Measurements from ENCODE around the gene RNF4. TPM values are rescaled to one million over a fixed set of nuclear protein-coding genes. Genes with fewer than 3 reads are reported as not detected.
"Not testable (repeated sequence)": the region's sequence is repeated elsewhere in the genome, so short reads cannot be mapped to it uniquely, and the experiment has no call there.

RNF4 gene
- total RNA-seq, 2 donors from 2014 or later, result 112 to 136 TPM

DNA sequence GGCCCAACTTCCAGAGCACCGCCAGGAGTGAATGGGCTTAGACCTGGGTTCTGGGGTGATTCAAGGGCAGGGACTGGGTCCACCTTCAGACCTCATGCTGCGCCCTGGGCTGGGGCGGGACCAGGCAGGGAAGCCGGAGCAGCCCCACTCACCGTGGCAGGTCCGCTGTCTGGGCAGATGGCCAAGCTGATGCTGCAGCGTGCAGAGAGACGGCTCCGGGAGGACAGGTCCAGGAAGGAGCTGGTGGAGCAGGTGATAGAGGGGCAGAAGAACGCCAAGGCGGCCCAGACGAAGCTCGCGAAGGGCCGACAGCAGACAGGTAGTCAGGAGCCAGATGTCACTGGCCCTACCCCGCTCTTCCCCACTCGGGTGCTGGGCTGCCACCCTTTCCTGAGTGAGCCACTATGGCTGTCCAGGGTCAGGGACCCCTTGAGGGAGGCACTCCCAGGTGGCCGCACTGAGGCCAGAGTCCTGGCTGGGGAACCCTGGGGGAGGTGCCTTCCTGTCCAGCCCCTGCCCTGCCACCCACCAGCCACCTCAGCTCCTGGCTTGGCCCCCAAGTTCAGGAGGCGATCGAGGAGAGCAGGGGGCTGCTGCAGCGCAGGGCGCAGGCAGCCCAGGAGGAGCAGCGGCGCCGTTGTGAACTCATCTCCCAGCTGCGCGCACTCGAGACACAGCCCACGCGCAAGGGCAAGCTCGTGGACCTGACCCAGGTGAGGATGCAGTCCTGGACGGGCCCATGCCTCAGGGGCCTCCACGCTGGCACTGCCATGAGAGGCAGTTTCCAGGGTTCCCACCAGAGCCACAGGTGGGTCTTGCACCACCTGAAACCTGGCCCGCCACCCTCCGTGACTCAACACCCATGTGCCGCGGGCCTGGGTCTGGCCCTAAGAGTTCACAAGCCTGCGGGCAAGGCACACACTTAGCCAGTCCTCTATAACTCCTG lies 10.1 kb upstream of the RNF4 start:
- H3K27me3 Mint-ChIP-seq, result peaks cover 6 to 8% of the 10 kb centered on the region in 2 donors
- DNase-seq (ENCODE audit: low spot score), result no peak

DNA sequence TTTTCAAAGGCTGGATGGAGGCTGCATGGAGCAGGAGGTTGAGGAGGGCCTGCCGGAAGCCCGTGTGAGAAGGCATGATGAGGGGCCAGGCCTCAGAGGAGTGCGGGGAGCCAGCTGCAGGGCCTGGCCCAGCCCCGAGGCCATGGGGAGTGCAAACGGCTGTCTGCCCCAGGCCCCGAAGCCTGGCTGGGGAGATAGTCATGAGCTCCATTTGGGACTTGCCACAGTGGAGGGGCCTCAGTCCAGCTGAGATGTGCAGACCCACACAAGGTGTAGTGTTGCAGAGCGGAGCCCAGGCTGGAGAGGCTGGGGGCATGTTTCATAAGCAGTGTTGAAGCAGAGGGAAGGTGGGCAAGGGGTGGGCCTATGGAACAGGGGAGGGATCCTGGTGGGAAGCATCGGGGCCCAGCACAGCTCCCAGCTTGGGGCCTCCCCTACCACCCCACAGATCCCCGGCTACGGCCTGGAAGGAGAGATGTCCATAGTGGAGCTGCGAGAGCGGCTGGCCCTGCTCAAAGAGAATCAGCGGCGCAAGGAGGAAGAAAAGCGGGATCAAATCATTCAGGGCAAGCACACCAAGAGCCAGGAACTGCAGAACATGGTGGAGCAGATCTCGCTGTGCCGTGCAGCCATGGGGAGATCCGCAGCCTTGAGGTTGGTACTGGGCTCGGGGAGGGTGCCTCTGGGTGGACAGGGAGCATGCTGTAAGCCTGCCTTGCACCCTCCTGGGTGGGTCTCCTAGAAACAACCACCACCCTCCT lies 9.1 kb upstream of the RNF4 start:
- H3K4me1 Mint-ChIP-seq (ENCODE audit: low read depth in 2 of 2), result peaks cover 11 to 13% of the 10 kb centered on the region in 2 donors
- peaks cover 6 to 8% of the 10 kb centered on the region in 2 donors for H3K27me3 Mint-ChIP-seq
- H3K27ac Mint-ChIP-seq, result no peak overlapping the region
- H3K4me3 Mint-ChIP-seq, result no peak overlapping the region
- ATAC-seq, result no peak
- H3K9me3 Mint-ChIP-seq, result no peaks in the 10 kb centered on the region
- H3K36me3 Mint-ChIP-seq, result no peaks in the 10 kb centered on the region
- no peak for DNase-seq (ENCODE audit: low spot score)

More for the DNA sequence above, 10.1 kb upstream of the RNF4 start:
- H3K9me3 Mint-ChIP-seq, result no peaks in the 10 kb centered on the region
- peaks cover 11 to 13% of the 10 kb centered on the region in 2 donors for H3K4me1 Mint-ChIP-seq (ENCODE audit: low read depth in 2 of 2)
- no peak overlapping the region for H3K4me3 Mint-ChIP-seq
- no peak overlapping the region for H3K27ac Mint-ChIP-seq
- H3K36me3 Mint-ChIP-seq, result no peaks in the 10 kb centered on the region
- ATAC-seq, result no peak

DNA sequence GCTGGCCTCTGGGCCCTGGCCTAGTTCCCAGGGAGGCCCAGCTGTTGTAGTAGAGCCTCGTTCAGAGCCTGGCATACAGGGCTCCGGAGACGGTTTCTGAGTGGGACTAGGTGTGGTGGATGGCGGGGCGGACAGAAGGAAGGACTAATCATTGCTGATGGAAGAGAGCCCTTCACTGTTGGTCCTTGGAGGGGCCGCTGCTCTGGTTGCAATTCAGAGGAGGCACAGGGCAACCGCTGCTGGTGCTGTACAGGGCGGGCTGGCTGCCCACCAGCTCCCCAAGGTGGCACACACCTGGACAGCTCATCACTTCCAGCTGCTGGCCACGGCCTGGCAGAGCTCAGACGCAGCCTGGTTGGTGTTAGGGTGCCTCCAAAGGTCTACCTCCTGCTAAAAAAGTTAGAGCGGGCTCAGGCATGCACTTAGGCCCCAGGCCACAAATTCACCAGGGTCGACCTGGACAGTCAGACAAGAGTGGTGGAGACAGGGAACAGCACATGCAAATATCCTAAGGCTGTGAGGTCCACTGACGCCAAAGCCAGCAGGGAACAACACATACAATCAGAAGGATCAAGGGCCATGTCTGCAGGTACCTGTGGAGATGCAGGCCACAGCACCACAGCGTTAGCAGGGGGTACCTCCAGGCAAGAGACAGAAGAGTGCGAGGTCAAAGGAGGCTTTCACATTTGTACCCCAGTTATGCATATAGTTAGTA lies 7.5 kb upstream of the RNF4 start:
- DNase-seq (ENCODE audit: low spot score) (no peak), ATAC-seq (no peak)
- H3K9me3 Mint-ChIP-seq, result no peaks in the 10 kb centered on the region
- H3K36me3 Mint-ChIP-seq, result no peaks in the 10 kb centered on the region
- H3K27me3 Mint-ChIP-seq, result peaks cover 6 to 8% of the 10 kb centered on the region in 2 donors
- peak overlapping the region; percentile 70 for H3K4me3 Mint-ChIP-seq
- no peak overlapping the region for H3K27ac Mint-ChIP-seq
- peaks cover 11 to 13% of the 10 kb centered on the region in 2 donors for H3K4me1 Mint-ChIP-seq (ENCODE audit: low read depth in 2 of 2)

DNA sequence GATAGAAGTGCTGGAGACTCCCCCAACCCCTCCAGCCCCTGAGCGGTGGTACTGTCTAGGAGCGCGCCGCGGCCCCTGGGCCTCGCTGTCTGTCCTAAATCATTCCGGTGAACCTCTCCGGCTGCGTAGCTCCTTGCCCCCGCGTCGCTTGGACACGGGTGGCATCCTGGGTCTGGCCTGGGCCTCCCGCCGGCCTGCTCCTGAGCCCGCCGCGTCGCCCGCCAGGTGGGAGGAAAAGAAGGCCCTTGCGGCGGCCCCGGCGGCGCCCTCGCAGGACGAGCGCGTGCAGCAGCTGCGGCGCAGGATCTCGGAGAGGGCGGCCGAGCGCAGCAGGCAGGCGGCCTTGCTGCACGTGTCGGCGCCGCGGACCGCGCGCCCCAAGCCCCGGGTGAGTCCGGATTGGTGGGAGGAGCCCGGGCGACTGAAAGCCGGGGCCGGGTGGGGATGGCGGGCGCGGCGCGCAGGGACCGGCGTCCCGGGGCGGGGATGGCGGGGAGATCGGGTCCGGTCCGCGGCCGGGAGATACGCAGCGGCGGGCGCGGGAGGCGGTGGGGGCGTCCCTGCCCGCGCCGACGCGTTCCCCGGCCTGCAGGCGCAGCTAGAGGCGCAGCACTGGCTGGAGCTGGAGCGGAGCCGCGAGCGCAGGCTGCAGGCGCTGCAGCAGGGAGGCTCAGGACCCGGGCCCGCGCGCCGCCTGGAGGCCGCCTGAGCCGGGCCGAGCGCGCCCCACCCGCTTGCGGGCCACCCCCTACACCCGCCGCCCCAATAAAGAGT lies 6.5 kb upstream of the RNF4 start:
- H3K4me3 Mint-ChIP-seq, result peak overlapping the region; percentile 70
- no peaks in the 10 kb centered on the region for H3K9me3 Mint-ChIP-seq
- no peak overlapping the region for H3K27ac Mint-ChIP-seq
- DNase-seq (ENCODE audit: low spot score) (peak; percentile 73), ATAC-seq (peak; percentile 93 to 94)
- H3K4me1 Mint-ChIP-seq (ENCODE audit: low read depth in 2 of 2), result peaks cover 11 to 13% of the 10 kb centered on the region in 2 donors
- no peaks in the 10 kb centered on the region for H3K36me3 Mint-ChIP-seq
- peaks cover 6 to 8% of the 10 kb centered on the region in 2 donors for H3K27me3 Mint-ChIP-seq

DNA sequence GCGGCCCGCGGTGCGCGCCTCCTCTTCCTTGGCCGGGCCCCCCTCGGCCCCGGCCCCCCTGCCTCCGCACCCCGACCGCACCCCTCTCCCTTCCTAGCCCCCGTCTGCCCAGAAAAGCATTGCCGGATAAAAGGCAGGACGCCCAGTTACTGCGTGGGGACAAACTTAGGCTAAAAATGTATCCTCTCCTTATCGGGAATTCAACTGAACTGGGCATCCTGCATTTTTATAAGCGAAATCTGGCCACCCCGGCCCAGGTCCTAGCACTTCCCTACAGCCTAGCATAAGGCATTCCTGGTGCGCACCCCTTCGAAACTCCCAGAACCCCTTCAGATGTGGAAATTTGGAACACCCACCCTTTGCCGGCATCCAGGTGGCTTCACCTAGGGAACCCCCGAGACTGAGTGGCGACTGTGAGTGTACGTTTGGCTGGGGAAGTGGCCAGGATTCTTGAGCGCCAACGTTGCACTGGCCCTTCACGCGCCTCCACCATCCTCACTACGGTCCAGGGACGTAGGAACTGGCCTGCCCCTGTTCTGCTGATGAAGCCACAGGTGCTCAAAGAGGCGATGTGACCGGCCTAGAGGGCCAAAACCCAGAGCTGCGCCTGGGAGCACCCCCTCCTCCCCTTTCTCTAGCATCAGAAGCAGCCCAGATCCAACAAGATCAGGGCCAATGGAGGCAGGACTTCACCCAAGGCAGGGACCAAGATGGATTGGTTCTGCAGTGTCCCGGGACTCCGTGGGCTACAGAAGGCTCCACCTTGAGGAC lies 5.7 kb upstream of the RNF4 start:
- Mint-ChIP-seq H3K4me3 (peak overlapping the region; percentile 38), H3K27me3 (peaks cover 3 to 8% of the 10 kb centered on the region in 2 donors)

DNA sequence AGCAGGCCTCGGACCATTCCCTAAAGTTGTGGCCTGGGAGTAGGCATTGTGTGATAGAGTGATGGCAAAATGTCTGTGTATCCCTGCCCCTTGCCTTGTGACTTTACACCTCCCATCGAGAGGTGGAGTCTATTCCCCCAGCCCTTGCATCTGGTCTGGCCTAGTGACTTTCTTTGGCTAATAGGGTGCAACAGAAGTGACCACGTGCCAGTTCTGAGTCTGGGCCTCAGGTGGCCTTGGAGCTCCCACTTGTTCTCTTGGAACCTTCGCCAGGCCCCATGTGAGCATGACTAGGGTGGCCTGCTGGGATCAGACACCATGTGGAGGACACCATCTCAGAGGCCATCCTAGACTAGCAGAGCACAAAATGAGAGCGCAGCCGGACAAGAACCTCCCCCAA lies 3.9 kb upstream of the RNF4 start:
- H3K27me3 Mint-ChIP-seq, result peaks cover 3 to 8% of the 10 kb centered on the region in 2 donors
- H3K27ac Mint-ChIP-seq, result no peak overlapping the region
- ATAC-seq (no peak), DNase-seq (ENCODE audit: low spot score) (no peak)
- no peaks in the 10 kb centered on the region for H3K9me3 Mint-ChIP-seq
- H3K36me3 Mint-ChIP-seq, result peaks cover 5% of the 10 kb centered on the region
- no peak overlapping the region for H3K4me3 Mint-ChIP-seq
- peaks cover 16 to 17% of the 10 kb centered on the region in 2 donors for H3K4me1 Mint-ChIP-seq (ENCODE audit: low read depth in 2 of 2)

More for the DNA sequence above, 5.7 kb upstream of the RNF4 start:
- no peak for ATAC-seq
- H3K9me3 Mint-ChIP-seq, result no peaks in the 10 kb centered on the region
- H3K4me1 Mint-ChIP-seq (ENCODE audit: low read depth in 2 of 2), result peaks cover 13 to 16% of the 10 kb centered on the region in 2 donors
- DNase-seq (ENCODE audit: low spot score), result no peak
- H3K27ac Mint-ChIP-seq, result no peak overlapping the region
- no peaks in the 10 kb centered on the region for H3K36me3 Mint-ChIP-seq

DNA sequence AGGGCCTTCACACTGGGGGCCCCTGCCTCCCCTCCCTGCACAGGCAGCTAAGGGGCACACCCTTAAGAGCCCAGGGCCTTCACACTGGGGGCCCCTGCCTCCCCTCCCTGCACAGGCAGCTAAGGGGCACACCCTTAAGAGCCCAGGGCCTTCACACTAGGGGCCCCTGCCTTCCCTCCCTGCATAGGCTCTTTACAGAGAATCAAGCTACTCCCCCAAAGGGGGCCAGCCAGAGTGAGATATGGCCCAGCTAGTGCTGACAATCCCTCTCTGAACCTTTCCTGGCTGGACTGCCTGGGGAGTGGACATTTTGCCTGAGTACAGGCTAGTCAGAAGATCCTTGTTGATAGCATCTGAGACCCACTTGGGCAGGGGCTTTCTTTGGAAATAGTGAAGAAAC lies 3.4 kb upstream of the RNF4 start:
- Mint-ChIP-seq H3K36me3 (peaks cover 10% of the 10 kb centered on the region), H3K4me1 (ENCODE audit: low read depth in 2 of 2) (peaks cover 21% of the 10 kb centered on the region in 2 donors)
- not testable (repeated sequence) for H3K27me3 Mint-ChIP-seq; H3K27ac Mint-ChIP-seq; DNase-seq (ENCODE audit: low spot score); H3K4me3 Mint-ChIP-seq; H3K9me3 Mint-ChIP-seq; ATAC-seq

DNA sequence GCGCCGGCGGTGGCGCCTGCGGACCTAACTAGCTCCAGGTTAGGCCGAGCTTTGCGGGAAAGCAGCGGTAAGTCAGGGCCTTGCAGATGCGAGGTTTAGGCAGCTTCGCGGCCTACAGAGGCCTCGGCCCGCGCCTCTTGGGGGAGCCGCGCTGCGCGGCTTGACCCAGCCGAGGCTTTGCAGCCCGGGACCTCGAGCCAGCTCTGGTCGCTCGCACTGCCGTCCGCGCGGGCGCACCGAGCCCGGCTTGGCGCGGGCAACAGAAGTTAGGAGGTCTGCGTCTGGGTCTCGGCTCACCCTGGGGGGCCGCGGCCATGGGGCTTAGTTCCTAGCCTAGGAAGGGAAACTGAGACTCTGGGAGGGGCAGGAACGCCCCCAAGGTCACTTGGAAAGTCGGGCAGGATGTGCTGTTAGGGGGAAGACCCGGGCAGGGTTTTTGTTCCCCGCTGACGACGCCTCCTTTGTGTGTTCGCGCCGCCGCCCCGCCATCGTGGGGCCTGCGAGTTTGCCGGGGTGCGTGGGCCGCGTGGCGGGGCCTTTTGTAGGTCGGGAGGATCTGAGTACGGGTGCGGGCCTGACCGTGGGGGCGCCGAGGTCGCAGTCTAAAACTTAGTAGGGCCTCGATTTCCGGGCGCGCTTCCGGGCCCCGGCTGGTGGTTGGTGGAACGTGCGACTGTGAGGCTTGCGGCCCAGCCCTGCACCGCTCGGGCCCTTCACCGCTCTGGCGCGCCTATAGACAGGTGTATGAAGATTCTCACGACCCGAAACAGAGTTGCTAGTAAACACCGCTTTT lies 482 bp downstream of the RNF4 start:
- peaks cover 24 to 26% of the 10 kb centered on the region in 2 donors for H3K4me1 Mint-ChIP-seq (ENCODE audit: low read depth in 2 of 2)
- peaks cover 20% of the 10 kb centered on the region for H3K36me3 Mint-ChIP-seq
- peak overlapping the region; percentile 95 to 97 for H3K27ac Mint-ChIP-seq

DNA sequence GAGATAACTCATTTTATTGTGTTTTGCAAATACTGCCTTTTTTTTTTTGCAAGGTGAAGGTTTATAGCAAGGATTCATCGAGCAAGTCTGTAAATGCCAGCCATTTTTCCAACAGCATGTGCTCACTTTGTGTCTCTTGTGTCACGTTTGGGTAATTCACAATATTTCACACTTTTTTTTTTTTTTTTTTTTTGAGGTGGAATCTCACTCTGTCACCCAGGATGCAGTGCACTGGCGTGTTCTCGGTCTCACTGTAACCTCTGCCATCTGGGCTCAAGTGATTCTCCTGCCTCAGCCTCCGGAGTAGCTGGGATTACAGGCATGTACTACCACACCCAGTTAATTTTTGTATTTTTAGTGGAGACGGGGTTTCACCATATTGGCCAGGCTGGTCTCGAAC lies 1.9 kb downstream of the RNF4 start:
- peaks cover 28 to 30% of the 10 kb centered on the region in 2 donors for H3K4me1 Mint-ChIP-seq (ENCODE audit: low read depth in 2 of 2)
- DNase-seq (ENCODE audit: low spot score) (no peak), ATAC-seq (no peak)
- no peaks in the 10 kb centered on the region for H3K27me3 Mint-ChIP-seq
- peak overlapping the region; percentile 95 for H3K4me3 Mint-ChIP-seq
- peaks cover 21% of the 10 kb centered on the region for H3K36me3 Mint-ChIP-seq
- H3K9me3 Mint-ChIP-seq, result no peaks in the 10 kb centered on the region
- H3K27ac Mint-ChIP-seq, result peak overlapping the region; percentile 95 to 97

More for the DNA sequence above, 482 bp downstream of the RNF4 start:
- ATAC-seq (peak; percentile 70 to 75), DNase-seq (ENCODE audit: low spot score) (peak; percentile 87)
- H3K4me3 Mint-ChIP-seq, result peak overlapping the region; percentile 95
- no peaks in the 10 kb centered on the region for H3K9me3 Mint-ChIP-seq
- H3K27me3 Mint-ChIP-seq, result no peaks in the 10 kb centered on the region

DNA sequence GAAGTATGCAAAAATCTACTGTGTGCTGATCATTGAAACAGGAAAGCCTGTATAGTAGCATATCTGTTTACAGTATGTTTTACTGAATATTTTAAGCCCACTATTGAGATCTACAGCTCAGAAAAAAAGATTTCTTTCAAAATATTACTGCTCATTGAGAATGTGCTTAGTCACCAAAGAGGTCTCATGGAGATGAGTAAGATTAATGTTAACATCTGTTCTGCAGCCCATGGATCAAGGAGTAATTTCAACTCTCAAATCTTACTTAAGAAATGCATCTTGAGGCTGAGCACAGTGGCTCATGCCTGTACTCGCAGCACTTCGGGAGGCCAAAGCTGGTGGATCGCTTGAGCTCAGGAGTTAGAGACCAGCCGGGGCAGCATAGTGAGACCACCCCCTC lies 3.3 kb downstream of the RNF4 start:
- no peaks in the 10 kb centered on the region for H3K27me3 Mint-ChIP-seq
- H3K4me3 Mint-ChIP-seq, result no peak overlapping the region
- peak overlapping the region; percentile 95 to 97 for H3K27ac Mint-ChIP-seq
- H3K36me3 Mint-ChIP-seq, result peaks cover 27% of the 10 kb centered on the region
- peaks cover 37 to 42% of the 10 kb centered on the region in 2 donors for H3K4me1 Mint-ChIP-seq (ENCODE audit: low read depth in 2 of 2)
- no peak for DNase-seq (ENCODE audit: low spot score)
- no peak for ATAC-seq
- no peaks in the 10 kb centered on the region for H3K9me3 Mint-ChIP-seq

DNA sequence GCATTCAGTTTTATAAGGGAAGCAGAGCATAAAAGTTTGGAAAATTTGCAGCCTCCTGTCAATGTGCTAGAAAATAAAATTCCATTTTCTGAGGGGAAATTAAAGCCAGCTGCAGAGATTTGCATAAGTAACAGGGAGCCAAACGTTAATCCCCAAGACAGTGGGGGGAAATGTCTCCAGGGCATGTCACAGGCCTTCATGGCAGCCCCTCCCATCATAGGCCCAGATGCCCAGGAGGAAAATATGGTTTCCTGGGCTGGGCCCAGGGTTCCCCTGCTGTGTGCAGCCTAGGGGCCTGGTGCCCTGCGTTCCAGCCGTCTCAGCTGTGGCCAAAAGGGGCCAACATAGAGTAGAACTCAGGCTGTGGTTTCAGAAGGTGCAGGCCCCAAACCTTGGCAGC lies 9.3 kb downstream of the RNF4 start:
- Mint-ChIP-seq H3K9me3 (no peaks in the 10 kb centered on the region), H3K27ac (no peak overlapping the region), H3K4me1 (ENCODE audit: low read depth in 2 of 2) (peaks cover 64 to 74% of the 10 kb centered on the region in 2 donors), H3K27me3 (no peaks in the 10 kb centered on the region), H3K4me3 (no peak overlapping the region), H3K36me3 (peaks cover 7% of the 10 kb centered on the region)
- DNase-seq (ENCODE audit: low spot score) (no peak), ATAC-seq (no peak)

DNA sequence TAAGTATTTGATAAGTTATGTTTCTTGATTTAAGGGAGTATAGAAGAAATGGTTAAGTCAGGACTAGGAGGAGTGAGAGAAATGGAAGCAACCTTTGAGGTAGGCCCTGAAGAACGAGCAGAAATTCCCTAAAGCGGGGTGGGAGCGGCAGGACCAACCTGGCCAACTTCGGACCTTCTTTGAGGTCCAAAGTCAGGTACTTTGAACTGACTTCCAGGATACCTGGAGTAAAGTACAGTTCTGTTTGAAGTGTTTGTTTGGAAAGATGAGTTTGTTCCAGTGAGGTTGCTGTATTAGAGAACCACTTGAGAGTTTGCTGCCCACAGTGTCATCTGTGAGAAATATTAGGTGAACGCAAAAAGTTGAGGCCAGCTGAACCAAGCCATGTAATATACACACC lies 11.7 kb downstream of the RNF4 start:
- Mint-ChIP-seq H3K36me3 (peaks cover 7% of the 10 kb centered on the region), H3K9me3 (no peaks in the 10 kb centered on the region), H3K4me1 (ENCODE audit: low read depth in 2 of 2) (peaks cover 80 to 88% of the 10 kb centered on the region in 2 donors), H3K4me3 (peak overlapping the region; percentile 3), H3K27ac (peak overlapping the region; percentile 26 to 51), H3K27me3 (no peaks in the 10 kb centered on the region)
- ATAC-seq (no peak), DNase-seq (ENCODE audit: low spot score) (no peak)

Data from natural killer cell treated with Interleukin-12 subunit alpha and Interleukin-12 subunit beta and Interleukin-15 and Interleukin-18, amount 100 ng/mL, for 72 hours (primary cell).